ENCODE results near the gene SLC5A8. TPM values are rescaled to one million over a fixed set of nuclear protein-coding genes. Genes with fewer than 3 reads are reported as not detected.

The SLC5A8 gene
- polyA plus RNA-seq, 1 experiment = not detected

- CTCF ChIA-PET = no interaction called here
- no peak for TF ChIP-seq CTCF (IDR thresholded peaks at IDR 0.05; ENCODE audit: low read depth, low read length)
- Histone ChIP-seq H3K27ac (ENCODE audit: low read depth, low read length) (no peak overlapping the region), H3K27me3 (ENCODE audit: control insufficient read depth, insufficient read depth, low read length) (no peaks in the 10 kb centered on the region), H3K4me3 (ENCODE audit: low read depth, low read length) (no peak overlapping the region), H3K9me3 (ENCODE audit: control insufficient read depth, insufficient read depth, low read length) (no peaks in the 10 kb centered on the region)
- no peak for DNase-seq (ENCODE audit: low read depth, low spot score)
- POLR2A ChIA-PET = no interaction called here
Observed at GRCh38 chr12:101229841-101230241, 19.8 kb upstream of the SLC5A8 start.

GRCh38 chr12:101221301-101221700 is 11.3 kb upstream of the SLC5A8 start:
- H3K27ac ChIP-seq (ENCODE audit: low read depth, low read length) = no peak overlapping the region
- no peak for DNase-seq (ENCODE audit: low read depth, low spot score)
- H3K9me3 ChIP-seq (ENCODE audit: control insufficient read depth, insufficient read depth, low read length) = no peaks in the 10 kb centered on the region
- CTCF ChIA-PET = no interaction called here
- TF ChIP-seq CTCF (IDR thresholded peaks at IDR 0.05; ENCODE audit: low read depth, low read length) = no peak
- no peaks in the 10 kb centered on the region for H3K27me3 ChIP-seq (ENCODE audit: control insufficient read depth, insufficient read depth, low read length)
- H3K4me3 ChIP-seq (ENCODE audit: low read depth, low read length) = no peak overlapping the region
- POLR2A ChIA-PET = no interaction called here

- POLR2A ChIA-PET = no interaction called here
- no peak overlapping the region for H3K4me3 ChIP-seq (ENCODE audit: low read depth, low read length)
- no peak for DNase-seq (ENCODE audit: low read depth, low spot score)
- CTCF ChIA-PET = no interaction called here
- no peaks in the 10 kb centered on the region for H3K27me3 ChIP-seq (ENCODE audit: control insufficient read depth, insufficient read depth, low read length)
- H3K9me3 ChIP-seq (ENCODE audit: control insufficient read depth, insufficient read depth, low read length) = no peaks in the 10 kb centered on the region
- H3K27ac ChIP-seq (ENCODE audit: low read depth, low read length) = no peak overlapping the region
- no peak for TF ChIP-seq CTCF (IDR thresholded peaks at IDR 0.05; ENCODE audit: low read depth, low read length)
Observed at GRCh38 chr12:101216810-101217209, 6.8 kb upstream of the SLC5A8 start.

- ChIA-PET CTCF (interaction anchor here (1.1 kb wide), 1 partner anchor 223 kb away, joined by 4 read pairs; no protein-coding TSS in a partner anchor), POLR2A (interaction anchor here (0.6 kb wide), 1 partner anchor 346 kb away, joined by 6 read pairs; no protein-coding TSS in a partner anchor)
- Histone ChIP-seq H3K4me3 (ENCODE audit: low read depth, low read length) (no peak overlapping the region), H3K27ac (ENCODE audit: low read depth, low read length) (no peak overlapping the region), H3K9me3 (ENCODE audit: control insufficient read depth, insufficient read depth, low read length) (no peaks in the 10 kb centered on the region; the same call in 1 of the 2 replicates), H3K27me3 (ENCODE audit: control insufficient read depth, insufficient read depth, low read length) (peaks cover 11% of the 10 kb centered on the region)
- DNase-seq (ENCODE audit: low read depth, low spot score) = no peak
- no peak for TF ChIP-seq CTCF (IDR thresholded peaks at IDR 0.05; ENCODE audit: low read depth, low read length)
Observed at GRCh38 chr12:101207086-101207780, 2.8 kb downstream of the SLC5A8 start.

- CTCF ChIA-PET = no interaction called here
Observed at GRCh38 chr12:101204602-101205304, 5.3 kb downstream of the SLC5A8 start.

More at GRCh38 chr12:101204602-101205304, 5.3 kb downstream of the SLC5A8 start:
- no peak overlapping the region for H3K27ac ChIP-seq (ENCODE audit: low read depth, low read length)
- TF ChIP-seq CTCF (IDR thresholded peaks at IDR 0.05; ENCODE audit: low read depth, low read length) = no peak
- peaks cover 5% of the 10 kb centered on the region for H3K27me3 ChIP-seq (ENCODE audit: control insufficient read depth, insufficient read depth, low read length)
- H3K4me3 ChIP-seq (ENCODE audit: low read depth, low read length) = no peak overlapping the region
- POLR2A ChIA-PET = no interaction called here
- no peak for DNase-seq (ENCODE audit: low read depth, low spot score)
- no peaks in the 10 kb centered on the region; the same call in 1 of the 2 replicates for H3K9me3 ChIP-seq (ENCODE audit: control insufficient read depth, insufficient read depth, low read length)
